ENCODE data around the gene MSRB1. TPM values are rescaled to one million over a fixed set of nuclear protein-coding genes. Genes with fewer than 3 reads are reported as not detected.
A peak's percentile ranks its signal among the peaks of the same experiment; 100 is the strongest.

Gene MSRB1
- total and polyA plus RNA-seq, 2 of the 13 experiments (the other 11 are each of a cell fraction or from before 2014, with no cell fraction given) = 32.1 to 75.4 TPM

GRCh38 chr16:1966460-1966859, 23.5 kb upstream of the MSRB1 start, which contains the start of gene RNF151:
Gene RNF151, plus strand, starts transcription at chr16:1966856. Its CDS starts 26 bp downstream, at chr16:1966882.
- Histone ChIP-seq H3K27ac (ENCODE audit: extremely low read length, insufficient read depth, low read length) (peak within 1 kb of the TSS; percentile 73), H2AFZ (ENCODE audit: low read length) (no peak within 1 kb of the TSS), H3K4me3 (replicated peaks in 1 of 3; ENCODE audit: insufficient read depth in 1 of 3, low read depth in 2 of 3, low read length in 3 of 3) (peak within 1 kb of the TSS; percentile 84 to 94 (median 92)), H3K4me2 (ENCODE audit: low read depth, low read length) (peak within 1 kb of the TSS; percentile 100), H3K9me3 (ENCODE audit: low read length) (no peaks in the 10 kb centered on the region), H3K9ac (ENCODE audit: insufficient read depth, low read depth, low read length) (peak within 1 kb of the TSS; percentile 96), H3K79me2 (ENCODE audit: insufficient read depth, low read length) (peaks cover 30% of the 10 kb centered on the region), H3K36me3 (replicated peaks in 1 of 2; ENCODE audit: control insufficient read depth in 1 of 2, insufficient read depth in 2 of 2, low read length in 2 of 2) (peaks cover 3 to 19% of the 10 kb centered on the region in 2 experiments; a peak in 3 of 5 replicates), H4K20me1 (ENCODE audit: insufficient read depth, low read length) (peaks cover 27% of the 10 kb centered on the region), H3K4me1 (ENCODE audit: insufficient read depth, low read length) (peaks cover 40% of the 10 kb centered on the region), H3K27me3 (ENCODE audit: control insufficient read depth in 1 of 2, insufficient read depth in 2 of 2, low read length in 2 of 2) (no peaks in the 10 kb centered on the region; a peak in 1 of 5 replicates)
- no peak for DNase-seq (ENCODE audit: low spot score)
- 96% methylated on average over 6 of the region's 6 CpGs for WGBS (ENCODE audit: low lambda C conversion rate)
- ATAC-seq = no peak
- no peak for FAIRE-seq
- in situ Hi-C loops (cut with HindIII; ENCODE audit: extremely low pct_ligation_motif_present, low pct_unique_long_range_greater_than_20kb) = no loop called here
- POLR2A ChIA-PET = interaction anchor here (1.0 to 2.9 kb wide), 4 partner anchors 9 to 81 kb away, joined by 3 to 131 read pairs (median 4); partner anchors contain the start of genes MSRB1, NTHL1 and TSC2
- BruUV-seq (replicated peaks) = no TSS peak
- TF ChIP-seq SP1 (IDR thresholded peaks at IDR 0.05) = no peak
- no peak for TF ChIP-seq SP1 (CRISPR knock-in tag; IDR thresholded peaks at IDR 0.05)
- TF ChIP-seq ZBTB20 (CRISPR knock-in tag; IDR thresholded peaks at IDR 0.05; ENCODE audit: borderline replicate concordance, low read depth) = no peak
- TF ChIP-seq ZNF549 (CRISPR knock-in tag; IDR thresholded peaks at IDR 0.05) = no peak
- no peak for TF ChIP-seq PBX3 (CRISPR knock-in tag; IDR thresholded peaks at IDR 0.05; ENCODE audit: borderline replicate concordance)
- TF ChIP-seq RXRA (CRISPR knock-in tag; IDR thresholded peaks at IDR 0.05) = no peak
- no peak for TF ChIP-seq MZF1 (CRISPR knock-in tag; IDR thresholded peaks at IDR 0.05; ENCODE audit: borderline replicate concordance)
- no peak for TF ChIP-seq ELK4 (CRISPR knock-in tag; IDR thresholded peaks at IDR 0.05; ENCODE audit: borderline replicate concordance)
- TF ChIP-seq ZNF251 (CRISPR knock-in tag; IDR thresholded peaks at IDR 0.05) = no peak
- CTCF ChIA-PET (ENCODE audit: low intra/inter-chr PET ratio, low total read pairs) = no interaction called here
- intact Hi-C loops (cut with micrococcal nuclease; ENCODE audit: unreplicated experiment) = no loop called here

Measured in HepG2 (cell line).